ENCODE data around the gene RAP1GAP2.
A peak's percentile ranks its signal among the peaks of the same experiment; 100 is the strongest.

Gene RAP1GAP2

DNA sequence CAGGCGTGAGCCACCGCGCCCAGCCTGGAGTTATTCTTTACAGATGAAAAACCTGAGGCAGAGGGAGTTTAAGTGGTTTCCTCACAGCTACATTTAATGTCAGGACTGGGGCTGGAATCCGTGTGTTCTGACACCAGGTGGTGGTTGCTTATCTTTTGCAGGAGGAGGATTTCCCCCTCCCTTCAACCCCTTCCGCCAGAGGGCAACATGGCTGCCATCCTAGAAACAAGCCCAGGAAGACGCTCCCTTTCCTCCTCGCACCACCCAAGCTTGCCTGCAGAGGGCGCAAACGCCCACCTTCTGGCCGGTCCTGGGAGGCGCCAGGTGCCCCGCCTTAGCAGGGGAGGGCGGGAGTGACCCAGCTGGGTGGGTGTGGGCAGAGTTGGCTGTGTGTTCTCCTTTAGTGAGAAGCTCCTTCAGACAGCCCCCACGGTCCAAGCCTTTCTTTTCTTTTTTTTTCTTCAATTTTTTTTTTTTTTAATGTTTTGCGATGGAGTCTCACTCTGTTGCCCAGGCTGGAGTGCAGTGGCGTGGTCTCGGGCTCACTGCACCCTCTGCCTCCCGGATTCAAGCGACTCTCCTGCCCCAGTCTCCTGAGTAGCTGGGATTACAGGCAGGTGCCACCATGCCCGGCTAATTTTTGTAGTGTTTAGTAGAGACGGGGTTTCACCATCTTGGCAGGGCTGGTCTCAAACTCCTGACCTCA lies 9.9 kb upstream of the RAP1GAP2 start (continued):
- TF ChIP-seq, protein P1, sequence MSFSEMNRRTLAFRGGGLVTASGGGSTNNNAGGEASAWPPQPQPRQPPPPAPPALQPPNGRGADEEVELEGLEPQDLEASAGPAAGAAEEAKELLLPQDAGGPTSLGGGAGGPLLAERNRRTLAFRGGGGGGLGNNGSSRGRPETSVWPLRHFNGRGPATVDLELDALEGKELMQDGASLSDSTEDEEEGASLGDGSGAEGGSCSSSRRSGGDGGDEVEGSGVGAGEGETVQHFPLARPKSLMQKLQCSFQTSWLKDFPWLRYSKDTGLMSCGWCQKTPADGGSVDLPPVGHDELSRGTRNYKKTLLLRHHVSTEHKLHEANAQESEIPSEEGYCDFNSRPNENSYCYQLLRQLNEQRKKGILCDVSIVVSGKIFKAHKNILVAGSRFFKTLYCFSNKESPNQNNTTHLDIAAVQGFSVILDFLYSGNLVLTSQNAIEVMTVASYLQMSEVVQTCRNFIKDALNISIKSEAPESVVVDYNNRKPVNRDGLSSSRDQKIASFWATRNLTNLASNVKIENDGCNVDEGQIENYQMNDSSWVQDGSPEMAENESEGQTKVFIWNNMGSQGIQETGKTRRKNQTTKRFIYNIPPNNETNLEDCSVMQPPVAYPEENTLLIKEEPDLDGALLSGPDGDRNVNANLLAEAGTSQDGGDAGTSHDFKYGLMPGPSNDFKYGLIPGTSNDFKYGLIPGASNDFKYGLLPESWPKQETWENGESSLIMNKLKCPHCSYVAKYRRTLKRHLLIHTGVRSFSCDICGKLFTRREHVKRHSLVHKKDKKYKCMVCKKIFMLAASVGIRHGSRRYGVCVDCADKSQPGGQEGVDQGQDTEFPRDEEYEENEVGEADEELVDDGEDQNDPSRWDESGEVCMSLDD (tag by site-specific recombination; IDR thresholded peaks at IDR 0.05): no peak
- TF ChIP-seq TRIM28 (IDR thresholded peaks at IDR 0.05; ENCODE audit: borderline replicate concordance, low read length): no peak
- peak; percentile 64 for TF ChIP-seq ZBTB8A (tag by site-specific recombination; IDR thresholded peaks at IDR 0.05)
- no peak for TF ChIP-seq ZNF184 (tag by site-specific recombination; IDR thresholded peaks at IDR 0.05)
- TF ChIP-seq SCRT2 (tag by site-specific recombination; IDR thresholded peaks at IDR 0.05): no peak
- TF ChIP-seq ZNF335 (tag by site-specific recombination; conservative IDR thresholded peaks at IDR 0.05): no peak; the same call in 1 of the 2 replicates
- no peak for TF ChIP-seq ZNF768 (tag by site-specific recombination; IDR thresholded peaks at IDR 0.05)
- TF ChIP-seq ZNF510 (tag by site-specific recombination; IDR thresholded peaks at IDR 0.05; ENCODE audit: insufficient replicate concordance): no peak
- no peak for TF ChIP-seq ZNF394 (tag by site-specific recombination; IDR thresholded peaks at IDR 0.05; ENCODE audit: borderline replicate concordance)
- TF ChIP-seq EGR2 (tag by site-specific recombination; IDR thresholded peaks at IDR 0.05; ENCODE audit: low read depth): peak; percentile 90
- TF ChIP-seq ZNF610 (tag by site-specific recombination; IDR thresholded peaks at IDR 0.05; ENCODE audit: borderline replicate concordance): peak; percentile 37; the same call in 1 of the 2 replicates
- peak; percentile 74 for TF ChIP-seq GLIS1 (tag by site-specific recombination; IDR thresholded peaks at IDR 0.05)
- TF ChIP-seq ZNF169 (tag by site-specific recombination; IDR thresholded peaks at IDR 0.05): no peak
- TF ChIP-seq ZXDB (tag by site-specific recombination; IDR thresholded peaks at IDR 0.05): no peak
- TF ChIP-seq, protein P2, sequence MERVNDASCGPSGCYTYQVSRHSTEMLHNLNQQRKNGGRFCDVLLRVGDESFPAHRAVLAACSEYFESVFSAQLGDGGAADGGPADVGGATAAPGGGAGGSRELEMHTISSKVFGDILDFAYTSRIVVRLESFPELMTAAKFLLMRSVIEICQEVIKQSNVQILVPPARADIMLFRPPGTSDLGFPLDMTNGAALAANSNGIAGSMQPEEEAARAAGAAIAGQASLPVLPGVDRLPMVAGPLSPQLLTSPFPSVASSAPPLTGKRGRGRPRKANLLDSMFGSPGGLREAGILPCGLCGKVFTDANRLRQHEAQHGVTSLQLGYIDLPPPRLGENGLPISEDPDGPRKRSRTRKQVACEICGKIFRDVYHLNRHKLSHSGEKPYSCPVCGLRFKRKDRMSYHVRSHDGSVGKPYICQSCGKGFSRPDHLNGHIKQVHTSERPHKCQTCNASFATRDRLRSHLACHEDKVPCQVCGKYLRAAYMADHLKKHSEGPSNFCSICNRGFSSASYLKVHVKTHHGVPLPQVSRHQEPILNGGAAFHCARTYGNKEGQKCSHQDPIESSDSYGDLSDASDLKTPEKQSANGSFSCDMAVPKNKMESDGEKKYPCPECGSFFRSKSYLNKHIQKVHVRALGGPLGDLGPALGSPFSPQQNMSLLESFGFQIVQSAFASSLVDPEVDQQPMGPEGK (tag by site-specific recombination; IDR thresholded peaks at IDR 0.05): peak; percentile 86
- no peak for TF ChIP-seq ZNF571 (tag by site-specific recombination; IDR thresholded peaks at IDR 0.05)
- TF ChIP-seq, protein P3, sequence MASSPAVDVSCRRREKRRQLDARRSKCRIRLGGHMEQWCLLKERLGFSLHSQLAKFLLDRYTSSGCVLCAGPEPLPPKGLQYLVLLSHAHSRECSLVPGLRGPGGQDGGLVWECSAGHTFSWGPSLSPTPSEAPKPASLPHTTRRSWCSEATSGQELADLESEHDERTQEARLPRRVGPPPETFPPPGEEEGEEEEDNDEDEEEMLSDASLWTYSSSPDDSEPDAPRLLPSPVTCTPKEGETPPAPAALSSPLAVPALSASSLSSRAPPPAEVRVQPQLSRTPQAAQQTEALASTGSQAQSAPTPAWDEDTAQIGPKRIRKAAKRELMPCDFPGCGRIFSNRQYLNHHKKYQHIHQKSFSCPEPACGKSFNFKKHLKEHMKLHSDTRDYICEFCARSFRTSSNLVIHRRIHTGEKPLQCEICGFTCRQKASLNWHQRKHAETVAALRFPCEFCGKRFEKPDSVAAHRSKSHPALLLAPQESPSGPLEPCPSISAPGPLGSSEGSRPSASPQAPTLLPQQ (tag by site-specific recombination; IDR thresholded peaks at IDR 0.05): no peak; the same call in 1 of the 2 replicates
- TF ChIP-seq ZNF529 (tag by site-specific recombination; IDR thresholded peaks at IDR 0.05; ENCODE audit: insufficient replicate concordance): no peak
- no peak; the same call in 1 of the 2 replicates for TF ChIP-seq KLF7 (tag by site-specific recombination; IDR thresholded peaks at IDR 0.05; ENCODE audit: borderline replicate concordance)
- TF ChIP-seq, protein P4, sequence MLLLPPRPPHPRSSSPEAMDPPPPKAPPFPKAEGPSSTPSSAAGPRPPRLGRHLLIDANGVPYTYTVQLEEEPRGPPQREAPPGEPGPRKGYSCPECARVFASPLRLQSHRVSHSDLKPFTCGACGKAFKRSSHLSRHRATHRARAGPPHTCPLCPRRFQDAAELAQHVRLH (tag by site-specific recombination; IDR thresholded peaks at IDR 0.05): no peak
- no peak for TF ChIP-seq ZNF624 (tag by site-specific recombination; IDR thresholded peaks at IDR 0.05)
- peak; percentile 58; the same call in 1 of the 2 replicates for TF ChIP-seq YY2 (tag by site-specific recombination; IDR thresholded peaks at IDR 0.05)
- TF ChIP-seq KLF9 (tag by site-specific recombination; IDR thresholded peaks at IDR 0.05; ENCODE audit: low read depth): peak; percentile 94
- TF ChIP-seq ZBTB17 (tag by site-specific recombination; IDR thresholded peaks at IDR 0.05): peak; percentile 53; the same call in 1 of the 2 replicates
- TF ChIP-seq, protein P5, sequence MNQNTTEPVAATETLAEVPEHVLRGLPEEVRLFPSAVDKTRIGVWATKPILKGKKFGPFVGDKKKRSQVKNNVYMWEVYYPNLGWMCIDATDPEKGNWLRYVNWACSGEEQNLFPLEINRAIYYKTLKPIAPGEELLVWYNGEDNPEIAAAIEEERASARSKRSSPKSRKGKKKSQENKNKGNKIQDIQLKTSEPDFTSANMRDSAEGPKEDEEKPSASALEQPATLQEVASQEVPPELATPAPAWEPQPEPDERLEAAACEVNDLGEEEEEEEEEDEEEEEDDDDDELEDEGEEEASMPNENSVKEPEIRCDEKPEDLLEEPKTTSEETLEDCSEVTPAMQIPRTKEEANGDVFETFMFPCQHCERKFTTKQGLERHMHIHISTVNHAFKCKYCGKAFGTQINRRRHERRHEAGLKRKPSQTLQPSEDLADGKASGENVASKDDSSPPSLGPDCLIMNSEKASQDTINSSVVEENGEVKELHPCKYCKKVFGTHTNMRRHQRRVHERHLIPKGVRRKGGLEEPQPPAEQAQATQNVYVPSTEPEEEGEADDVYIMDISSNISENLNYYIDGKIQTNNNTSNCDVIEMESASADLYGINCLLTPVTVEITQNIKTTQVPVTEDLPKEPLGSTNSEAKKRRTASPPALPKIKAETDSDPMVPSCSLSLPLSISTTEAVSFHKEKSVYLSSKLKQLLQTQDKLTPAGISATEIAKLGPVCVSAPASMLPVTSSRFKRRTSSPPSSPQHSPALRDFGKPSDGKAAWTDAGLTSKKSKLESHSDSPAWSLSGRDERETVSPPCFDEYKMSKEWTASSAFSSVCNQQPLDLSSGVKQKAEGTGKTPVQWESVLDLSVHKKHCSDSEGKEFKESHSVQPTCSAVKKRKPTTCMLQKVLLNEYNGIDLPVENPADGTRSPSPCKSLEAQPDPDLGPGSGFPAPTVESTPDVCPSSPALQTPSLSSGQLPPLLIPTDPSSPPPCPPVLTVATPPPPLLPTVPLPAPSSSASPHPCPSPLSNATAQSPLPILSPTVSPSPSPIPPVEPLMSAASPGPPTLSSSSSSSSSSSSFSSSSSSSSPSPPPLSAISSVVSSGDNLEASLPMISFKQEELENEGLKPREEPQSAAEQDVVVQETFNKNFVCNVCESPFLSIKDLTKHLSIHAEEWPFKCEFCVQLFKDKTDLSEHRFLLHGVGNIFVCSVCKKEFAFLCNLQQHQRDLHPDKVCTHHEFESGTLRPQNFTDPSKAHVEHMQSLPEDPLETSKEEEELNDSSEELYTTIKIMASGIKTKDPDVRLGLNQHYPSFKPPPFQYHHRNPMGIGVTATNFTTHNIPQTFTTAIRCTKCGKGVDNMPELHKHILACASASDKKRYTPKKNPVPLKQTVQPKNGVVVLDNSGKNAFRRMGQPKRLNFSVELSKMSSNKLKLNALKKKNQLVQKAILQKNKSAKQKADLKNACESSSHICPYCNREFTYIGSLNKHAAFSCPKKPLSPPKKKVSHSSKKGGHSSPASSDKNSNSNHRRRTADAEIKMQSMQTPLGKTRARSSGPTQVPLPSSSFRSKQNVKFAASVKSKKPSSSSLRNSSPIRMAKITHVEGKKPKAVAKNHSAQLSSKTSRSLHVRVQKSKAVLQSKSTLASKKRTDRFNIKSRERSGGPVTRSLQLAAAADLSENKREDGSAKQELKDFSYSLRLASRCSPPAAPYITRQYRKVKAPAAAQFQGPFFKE (tag by site-specific recombination; IDR thresholded peaks at IDR 0.05; ENCODE audit: borderline replicate concordance): no peak
- TF ChIP-seq KLF10 (tag by site-specific recombination; IDR thresholded peaks at IDR 0.05): peak; percentile 67; the same call in 1 of the 2 replicates
- peak; percentile 80; the same call in 1 of the 2 replicates for TF ChIP-seq ZNF561 (tag by site-specific recombination; IDR thresholded peaks at IDR 0.05; ENCODE audit: borderline replicate concordance)
- TF ChIP-seq MZF1 (tag by site-specific recombination; IDR thresholded peaks at IDR 0.05; ENCODE audit: borderline replicate concordance): no peak
